ENCODE measurements around the gene STAU1. TPM values are rescaled to one million over a fixed set of nuclear protein-coding genes. Genes with fewer than 3 reads are reported as not detected.

The STAU1 gene
- total RNA-seq, 4 donors from 2014 or later: 64.2 to 79.8 (median 70.9) TPM

DNA sequence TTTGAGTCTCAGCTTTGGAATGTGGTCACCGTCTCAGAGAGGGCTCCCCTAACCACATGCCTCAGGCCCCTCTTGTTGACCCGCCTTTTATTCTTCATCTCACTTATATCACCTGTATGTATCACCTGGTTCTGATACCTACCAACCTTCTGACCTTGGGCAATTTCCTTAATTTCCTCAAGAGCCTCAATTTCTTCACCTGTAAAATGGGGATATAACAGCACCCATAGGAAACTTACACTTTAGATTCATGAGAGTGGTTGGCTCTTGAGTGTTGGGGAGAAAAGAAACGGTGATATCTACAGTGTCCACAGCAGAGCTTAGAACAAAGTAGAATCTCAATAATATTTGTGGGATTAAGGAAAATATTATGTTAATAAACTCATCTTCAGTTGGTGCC lies 27.1 kb upstream of the STAU1 start:
- DNase-seq (ENCODE audit: low spot score in 2 of 2): no peak
- H3K4me1 ChIP-seq: peaks cover 0 to 10% (median 6%) of the 10 kb centered on the region in 4 donors
- TF ChIP-seq, protein P1, sequence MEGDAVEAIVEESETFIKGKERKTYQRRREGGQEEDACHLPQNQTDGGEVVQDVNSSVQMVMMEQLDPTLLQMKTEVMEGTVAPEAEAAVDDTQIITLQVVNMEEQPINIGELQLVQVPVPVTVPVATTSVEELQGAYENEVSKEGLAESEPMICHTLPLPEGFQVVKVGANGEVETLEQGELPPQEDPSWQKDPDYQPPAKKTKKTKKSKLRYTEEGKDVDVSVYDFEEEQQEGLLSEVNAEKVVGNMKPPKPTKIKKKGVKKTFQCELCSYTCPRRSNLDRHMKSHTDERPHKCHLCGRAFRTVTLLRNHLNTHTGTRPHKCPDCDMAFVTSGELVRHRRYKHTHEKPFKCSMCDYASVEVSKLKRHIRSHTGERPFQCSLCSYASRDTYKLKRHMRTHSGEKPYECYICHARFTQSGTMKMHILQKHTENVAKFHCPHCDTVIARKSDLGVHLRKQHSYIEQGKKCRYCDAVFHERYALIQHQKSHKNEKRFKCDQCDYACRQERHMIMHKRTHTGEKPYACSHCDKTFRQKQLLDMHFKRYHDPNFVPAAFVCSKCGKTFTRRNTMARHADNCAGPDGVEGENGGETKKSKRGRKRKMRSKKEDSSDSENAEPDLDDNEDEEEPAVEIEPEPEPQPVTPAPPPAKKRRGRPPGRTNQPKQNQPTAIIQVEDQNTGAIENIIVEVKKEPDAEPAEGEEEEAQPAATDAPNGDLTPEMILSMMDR (IDR thresholded peaks at IDR 0.05): no peak
- TF ChIP-seq POLR2A (IDR thresholded peaks at IDR 0.05): no peak
- H3K36me3 ChIP-seq: no peaks in the 10 kb centered on the region
- WGBS, 2 donors: 90 to 91% methylated on average over 3 of the region's 3 CpGs
- no peak overlapping the region for H3K4me3 ChIP-seq
- peaks cover 0 to 7% (median 0%) of the 10 kb centered on the region in 4 donors for H3K9me3 ChIP-seq
- no peak overlapping the region for H3K27ac ChIP-seq
- no peaks in the 10 kb centered on the region for H3K27me3 ChIP-seq

DNA sequence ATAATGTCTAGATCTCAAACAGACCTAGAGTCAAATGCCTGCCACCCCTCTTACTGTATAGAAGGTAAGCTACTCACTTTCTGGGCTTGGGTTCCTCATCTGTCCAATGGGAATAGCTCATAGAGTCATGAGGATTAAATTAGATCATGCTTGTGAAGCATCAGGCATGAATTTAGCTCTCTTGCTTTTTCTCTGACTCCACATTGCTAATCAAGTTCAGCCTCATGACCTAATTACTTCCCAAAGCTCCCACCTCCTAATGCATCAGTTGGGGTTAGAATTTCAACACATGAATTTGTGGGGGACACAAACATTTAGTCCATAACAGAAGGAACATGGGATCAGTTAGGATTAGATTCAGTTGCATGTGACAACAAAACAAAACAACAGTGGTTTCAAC lies 26.4 kb upstream of the STAU1 start:
- H3K27ac ChIP-seq: no peak overlapping the region
- TF ChIP-seq EP300 (IDR thresholded peaks at IDR 0.05) (no peak), POLR2A (IDR thresholded peaks at IDR 0.05) (no peak)
- TF ChIP-seq, protein P1 (IDR thresholded peaks at IDR 0.05): no peak
- no peak overlapping the region for H3K4me3 ChIP-seq
- no peak for DNase-seq (ENCODE audit: low spot score in 2 of 2)
- H3K9me3 ChIP-seq: peaks cover 0 to 14% (median 1%) of the 10 kb centered on the region in 4 donors
- no peaks in the 10 kb centered on the region for H3K36me3 ChIP-seq
- H3K27me3 ChIP-seq: no peaks in the 10 kb centered on the region
- H3K4me1 ChIP-seq: peaks cover 0 to 5% (median 4%) of the 10 kb centered on the region in 4 donors

DNA sequence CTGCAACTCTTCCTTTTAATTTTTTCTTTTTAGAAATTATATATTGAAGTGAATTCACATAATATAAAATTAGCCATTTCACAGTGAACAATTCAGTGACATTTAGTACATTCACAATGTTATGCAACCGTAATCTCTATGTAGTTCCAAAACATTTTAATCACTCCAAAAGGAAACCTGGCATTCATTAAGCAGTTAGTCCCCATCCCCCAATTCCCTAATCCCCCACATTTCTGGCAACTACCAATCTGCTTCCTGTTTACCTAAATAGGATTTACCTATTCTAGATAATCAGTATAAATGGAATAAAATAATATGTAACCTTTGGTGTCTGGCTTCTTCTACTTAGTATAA lies 22.6 kb upstream of the STAU1 start:
- Histone ChIP-seq H3K9me3 (peaks cover 0 to 15% (median 1%) of the 10 kb centered on the region in 4 donors), H3K4me1 (no peaks in the 10 kb centered on the region), H3K27ac (no peak overlapping the region), H3K4me3 (no peak overlapping the region), H3K27me3 (no peaks in the 10 kb centered on the region), H3K36me3 (no peaks in the 10 kb centered on the region)
- DNase-seq (ENCODE audit: low spot score in 2 of 2): no peak
- WGBS, 2 donors: 63 to 65% methylated on average over 1 of the region's 1 CpG
- TF ChIP-seq EP300 (IDR thresholded peaks at IDR 0.05) (no peak), POLR2A (IDR thresholded peaks at IDR 0.05) (no peak)
- TF ChIP-seq, protein P1 (IDR thresholded peaks at IDR 0.05): no peak

DNA sequence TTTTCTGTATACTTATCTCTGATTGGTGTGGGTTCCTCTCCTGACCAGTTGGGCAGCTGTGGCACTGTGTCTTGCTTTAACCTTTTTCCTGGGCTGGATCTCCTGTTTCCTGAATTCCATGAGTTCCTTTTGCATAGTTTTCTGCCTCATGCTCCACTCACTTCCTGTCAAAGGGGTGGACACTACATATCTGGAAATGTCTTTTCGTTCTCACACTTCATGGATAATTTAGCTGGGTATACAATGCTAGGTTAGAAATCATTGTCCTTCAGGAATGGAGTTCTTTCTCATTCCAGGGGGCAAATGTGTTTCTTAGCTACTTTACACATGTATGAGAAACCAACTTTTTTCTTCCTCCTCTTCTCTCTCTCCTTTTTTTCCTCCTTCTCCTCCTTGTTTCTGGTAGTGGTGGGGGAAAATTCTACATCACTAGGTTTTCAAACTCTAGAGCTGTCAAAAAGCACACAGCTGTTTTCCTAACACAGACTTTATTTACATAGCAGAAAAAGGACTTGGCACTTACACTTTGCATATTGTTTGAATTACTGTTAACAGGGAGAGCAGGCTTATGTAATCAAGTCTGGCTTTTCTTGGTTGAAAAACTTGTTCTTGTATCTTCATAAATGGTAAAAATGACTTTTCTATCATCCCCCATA lies 22.1 kb upstream of the STAU1 start:
- Histone ChIP-seq H3K36me3 (no peaks in the 10 kb centered on the region), H3K4me3 (no peak overlapping the region), H3K27ac (no peak overlapping the region), H3K9me3 (peaks cover 0 to 15% (median 1%) of the 10 kb centered on the region in 4 donors), H3K27me3 (no peaks in the 10 kb centered on the region), H3K4me1 (no peaks in the 10 kb centered on the region)
- TF ChIP-seq, protein P1 (IDR thresholded peaks at IDR 0.05): no peak
- no peak for TF ChIP-seq EP300 (IDR thresholded peaks at IDR 0.05)
- TF ChIP-seq POLR2A (IDR thresholded peaks at IDR 0.05): no peak
- no peak for DNase-seq (ENCODE audit: low spot score in 2 of 2)
- 85 to 97% methylated on average over 1 of the region's 1 CpG for WGBS, 2 donors

DNA sequence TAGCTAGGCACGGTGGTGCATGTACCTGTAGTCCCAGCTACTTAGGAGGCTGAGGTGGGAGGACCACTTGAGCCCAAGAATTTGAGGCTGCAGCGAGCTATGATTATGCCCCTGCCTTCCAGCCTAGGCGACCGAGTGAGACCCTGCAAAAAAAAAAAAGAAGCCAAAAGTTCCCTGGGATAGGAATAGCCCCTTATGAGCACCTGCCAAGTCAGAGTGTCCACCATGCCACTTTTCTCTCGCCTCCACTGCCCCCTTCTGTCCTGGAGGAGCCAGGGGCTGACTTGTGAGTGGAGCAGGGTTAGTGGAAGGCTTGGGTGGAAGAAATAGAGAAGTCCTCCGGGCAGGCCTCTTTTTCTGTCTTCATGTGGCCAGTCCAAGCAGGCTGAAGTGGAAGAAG lies 18.9 kb upstream of the STAU1 start:
- WGBS, 2 donors: 88 to 91% methylated on average over 6 of the region's 6 CpGs
- H3K36me3 ChIP-seq: no peaks in the 10 kb centered on the region
- DNase-seq (ENCODE audit: low spot score in 2 of 2): no peak
- no peaks in the 10 kb centered on the region for H3K27me3 ChIP-seq
- H3K4me1 ChIP-seq: no peaks in the 10 kb centered on the region
- H3K4me3 ChIP-seq: no peak overlapping the region
- H3K27ac ChIP-seq: no peak overlapping the region
- TF ChIP-seq, protein P1 (IDR thresholded peaks at IDR 0.05): no peak
- TF ChIP-seq EP300 (IDR thresholded peaks at IDR 0.05) (no peak), POLR2A (IDR thresholded peaks at IDR 0.05) (no peak)
- peaks cover 0 to 15% (median 1%) of the 10 kb centered on the region in 4 donors for H3K9me3 ChIP-seq
